Skin epidermis (tissue), 12 donors: Measurements from ENCODE around the gene B3GNT8.
"Not testable (repeated sequence)": the region's sequence is repeated elsewhere in the genome, so short reads cannot be mapped to it uniquely, and the experiment has no call there.

ENCODE experiments used
- H3K27ac ChIP-seq, 21 experiments: fragments of 200-600 bp; sonication (generic) in 11 of 21; one replicate each; pipeline ENCODE4 v1.5.0; 2020; ENCODE audit warnings: mild to moderate bottlenecking in 3 of 21, inconsistent platforms in 2 of 21, moderate library complexity in 2 of 21
- H3K4me3 ChIP-seq, 7 experiments: fragments of 200-600 bp; sonication (generic) in 2 of 7; one replicate each; pipeline ENCODE4 v1.5.0; 2020; ENCODE audit warnings: inconsistent platforms in 2 of 7, mild to moderate bottlenecking in 2 of 7, moderate library complexity in 1 of 7

The B3GNT8 gene

GRCh38 chr19:41437944-41438574 is 10.9 kb upstream of the B3GNT8 start:
- H3K4me3 ChIP-seq, result no peak overlapping the region
- H3K27ac ChIP-seq, result no peak overlapping the region

- H3K4me3 ChIP-seq, result no peak overlapping the region
- H3K27ac ChIP-seq, result no peak overlapping the region
Measured at GRCh38 chr19:41436674-41436951, 9.4 kb upstream of the B3GNT8 start.

GRCh38 chr19:41435936-41436673 is 8.9 kb upstream of the B3GNT8 start:
- no peak overlapping the region for H3K27ac ChIP-seq
- H3K4me3 ChIP-seq, result no peak overlapping the region

- H3K4me3 ChIP-seq, H3K27ac ChIP-seq: not testable (repeated sequence)
Measured at GRCh38 chr19:41435376-41435775, 8.2 kb upstream of the B3GNT8 start.

- Histone ChIP-seq H3K4me3 (no peak overlapping the region), H3K27ac (no peak overlapping the region)
Measured at GRCh38 chr19:41434450-41434849, 7.3 kb upstream of the B3GNT8 start.

- Histone ChIP-seq H3K4me3 (no peak overlapping the region), H3K27ac (no peak overlapping the region)
Measured at GRCh38 chr19:41433171-41433570, 6.0 kb upstream of the B3GNT8 start.

- H3K27ac ChIP-seq, result peak overlapping the region in 1 of 21 experiments; percentile 14
- H3K4me3 ChIP-seq, result no peak overlapping the region
Measured at GRCh38 chr19:41431426-41432386, 4.5 kb upstream of the B3GNT8 start.

GRCh38 chr19:41430922-41431321 is 3.7 kb upstream of the B3GNT8 start:
- H3K4me3 ChIP-seq, result no peak overlapping the region

GRCh38 chr19:41428481-41428859 is 1.3 kb upstream of the B3GNT8 start:
- H3K27ac ChIP-seq, result peak overlapping the region in 20 of 21 experiments; percentile 52 to 93 (median 81)
- peak overlapping the region in 5 of 7 experiments; percentile 26 to 45 (median 40) for H3K4me3 ChIP-seq

More at GRCh38 chr19:41430922-41431321, 3.7 kb upstream of the B3GNT8 start:
- no peak overlapping the region for H3K27ac ChIP-seq

GRCh38 chr19:41427647-41428480 is 690 bp upstream of the B3GNT8 start:
- peak overlapping the region in 20 of 21 experiments; percentile 52 to 93 (median 81) for H3K27ac ChIP-seq
- H3K4me3 ChIP-seq, result peak overlapping the region; percentile 26 to 59 (median 40)

GRCh38 chr19:41426116-41426841 is 895 bp downstream of the B3GNT8 start:
- H3K27ac ChIP-seq, result peak overlapping the region in 20 of 21 experiments; percentile 52 to 93 (median 81)
- H3K4me3 ChIP-seq, result peak overlapping the region; percentile 26 to 59 (median 40)

- Histone ChIP-seq H3K4me3 (peak overlapping the region in 2 of 7 experiments; percentile 43 to 45), H3K27ac (peak overlapping the region in 4 of 21 experiments; percentile 10 to 81 (median 33))
Measured at GRCh38 chr19:41425174-41426115, 1.7 kb downstream of the B3GNT8 start.

- Histone ChIP-seq H3K4me3 (no peak overlapping the region), H3K27ac (peak overlapping the region in 2 of 21 experiments; percentile 24 to 42)
Measured at GRCh38 chr19:41424335-41425173, 2.6 kb downstream of the B3GNT8 start.

- Histone ChIP-seq H3K4me3 (no peak overlapping the region), H3K27ac (no peak overlapping the region)
Measured at GRCh38 chr19:41422955-41423354, 4.2 kb downstream of the B3GNT8 start.

GRCh38 chr19:41422456-41422855 is 4.7 kb downstream of the B3GNT8 start:
- Histone ChIP-seq H3K4me3 (no peak overlapping the region), H3K27ac (no peak overlapping the region)

- H3K4me3 ChIP-seq, result no peak overlapping the region
- H3K27ac ChIP-seq, result peak overlapping the region in 2 of 21 experiments; percentile 37 to 70
Measured at GRCh38 chr19:41421973-41422372, 5.2 kb downstream of the B3GNT8 start.

- no peak overlapping the region for H3K4me3 ChIP-seq
- H3K27ac ChIP-seq, result peak overlapping the region in 9 of 21 experiments; percentile 20 to 77 (median 42)
Measured at GRCh38 chr19:41421314-41421713, 5.9 kb downstream of the B3GNT8 start.
